Measurements from ENCODE around the gene JADE2. TPM values are rescaled to one million over a fixed set of nuclear protein-coding genes. Genes with fewer than 3 reads are reported as not detected.

Gene JADE2
- total and polyA plus RNA-seq, 7 donors, result 4.9 to 53.8 (median 38.5) TPM

DNA sequence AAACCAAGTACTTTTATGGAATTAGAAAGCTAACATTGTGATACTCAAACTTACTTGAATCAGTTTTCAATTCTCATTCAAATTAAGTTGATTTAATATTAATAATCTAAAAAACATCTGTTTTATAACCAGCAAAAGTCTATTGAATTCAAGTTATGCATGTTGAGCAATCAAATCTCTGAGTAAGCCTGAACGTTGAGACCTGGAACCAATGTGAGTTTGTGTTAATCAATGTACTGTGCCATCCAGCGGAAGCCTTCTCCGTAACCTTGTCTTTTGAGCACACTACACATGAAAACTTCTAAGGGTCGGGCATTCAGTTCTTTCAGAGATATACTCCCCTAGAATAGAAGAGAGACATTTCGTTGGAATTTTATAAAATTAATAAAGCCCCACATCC lies 81.3 kb downstream of the JADE2 start:
- Histone ChIP-seq H3K36me3 (peaks cover 13 to 100% (median 46%) of the 10 kb centered on the region in 4 donors), H3K4me3 (no peak overlapping the region), H3K27me3 (no peaks in the 10 kb centered on the region), H3K4me1 (no peaks in the 10 kb centered on the region), H3K9me3 (no peaks in the 10 kb centered on the region), H3K27ac (no peak overlapping the region)
- no peak for DNase-seq
- 91 to 94% methylated on average over 5 of the region's 5 CpGs for WGBS, 2 donors
- intact Hi-C loops (cut with DNase I), result no loop called here
- no peak for TF ChIP-seq POLR2A (IDR thresholded peaks at IDR 0.05)
- TF ChIP-seq, protein P1, sequence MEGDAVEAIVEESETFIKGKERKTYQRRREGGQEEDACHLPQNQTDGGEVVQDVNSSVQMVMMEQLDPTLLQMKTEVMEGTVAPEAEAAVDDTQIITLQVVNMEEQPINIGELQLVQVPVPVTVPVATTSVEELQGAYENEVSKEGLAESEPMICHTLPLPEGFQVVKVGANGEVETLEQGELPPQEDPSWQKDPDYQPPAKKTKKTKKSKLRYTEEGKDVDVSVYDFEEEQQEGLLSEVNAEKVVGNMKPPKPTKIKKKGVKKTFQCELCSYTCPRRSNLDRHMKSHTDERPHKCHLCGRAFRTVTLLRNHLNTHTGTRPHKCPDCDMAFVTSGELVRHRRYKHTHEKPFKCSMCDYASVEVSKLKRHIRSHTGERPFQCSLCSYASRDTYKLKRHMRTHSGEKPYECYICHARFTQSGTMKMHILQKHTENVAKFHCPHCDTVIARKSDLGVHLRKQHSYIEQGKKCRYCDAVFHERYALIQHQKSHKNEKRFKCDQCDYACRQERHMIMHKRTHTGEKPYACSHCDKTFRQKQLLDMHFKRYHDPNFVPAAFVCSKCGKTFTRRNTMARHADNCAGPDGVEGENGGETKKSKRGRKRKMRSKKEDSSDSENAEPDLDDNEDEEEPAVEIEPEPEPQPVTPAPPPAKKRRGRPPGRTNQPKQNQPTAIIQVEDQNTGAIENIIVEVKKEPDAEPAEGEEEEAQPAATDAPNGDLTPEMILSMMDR (IDR thresholded peaks at IDR 0.05), result no peak

DNA sequence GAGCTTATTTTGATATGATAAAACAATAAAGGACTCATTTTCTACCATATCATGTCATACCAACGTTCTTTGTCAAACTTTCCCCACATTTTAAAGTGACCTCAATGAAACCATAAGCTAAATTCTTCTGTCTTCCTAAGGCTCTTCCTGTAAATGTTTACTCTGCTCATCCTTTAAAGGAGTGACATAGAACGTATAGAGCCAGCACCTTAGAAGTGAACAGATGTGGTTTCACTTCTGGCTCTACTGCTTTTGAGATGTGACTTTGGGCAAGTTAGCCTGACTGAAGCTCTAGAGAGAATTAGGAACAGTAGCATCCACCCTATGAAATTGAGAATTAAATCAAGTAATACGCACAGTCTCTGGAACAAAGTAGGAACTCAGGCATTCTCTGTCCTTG lies 83.1 kb downstream of the JADE2 start:
- Histone ChIP-seq H3K4me1 (no peaks in the 10 kb centered on the region), H3K27ac (no peak overlapping the region), H3K9me3 (no peaks in the 10 kb centered on the region), H3K4me3 (no peak overlapping the region), H3K36me3 (peaks cover 13 to 100% (median 46%) of the 10 kb centered on the region in 4 donors), H3K27me3 (no peaks in the 10 kb centered on the region)
- intact Hi-C loops (cut with DNase I), result no loop called here
- WGBS, 2 donors, result 76 to 77% methylated on average over 3 of the region's 3 CpGs
- DNase-seq, result no peak
- no peak for TF ChIP-seq EP300 (IDR thresholded peaks at IDR 0.05)
- TF ChIP-seq, protein P1 (IDR thresholded peaks at IDR 0.05), result no peak
- TF ChIP-seq POLR2AphosphoS5 (IDR thresholded peaks at IDR 0.05), result no peak
- TF ChIP-seq POLR2A (IDR thresholded peaks at IDR 0.05), result no peak

DNA sequence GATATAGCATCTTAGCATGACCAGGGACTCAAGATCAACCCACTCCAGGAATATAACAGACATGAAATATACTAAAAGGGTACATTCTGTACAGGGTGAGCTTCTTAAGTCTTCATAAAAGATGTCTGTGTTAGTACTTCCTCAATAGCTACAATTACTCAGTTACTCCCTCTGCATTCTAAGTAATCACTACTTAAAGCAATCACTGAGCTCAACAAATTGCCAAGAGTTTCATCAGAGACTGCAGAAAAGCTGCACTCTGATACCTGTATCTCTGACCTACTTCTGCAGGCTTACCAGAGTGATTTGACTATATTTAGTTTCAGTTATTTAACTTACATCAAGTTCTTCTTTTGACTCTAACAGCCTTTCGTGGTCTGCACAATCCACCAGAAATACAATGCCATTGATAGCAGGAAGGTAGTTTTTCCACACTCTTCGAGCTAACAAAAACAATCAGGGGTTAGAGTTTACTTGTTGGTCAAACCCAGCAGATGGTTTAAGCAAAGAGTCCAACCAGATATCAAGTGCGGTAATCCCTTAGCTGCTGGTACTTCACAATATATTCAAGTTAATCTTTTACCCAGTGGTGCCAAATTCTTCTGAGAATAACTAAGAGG lies 83.9 kb downstream of the JADE2 start:
- no peaks in the 10 kb centered on the region for H3K4me1 ChIP-seq
- DNase-seq, result no peak
- no peak overlapping the region for H3K27ac ChIP-seq
- no peaks in the 10 kb centered on the region for H3K9me3 ChIP-seq
- intact Hi-C loops (cut with DNase I), result no loop called here
- WGBS, 2 donors, result 18 to 58% methylated on average over 3 of the region's 3 CpGs
- no peaks in the 10 kb centered on the region for H3K27me3 ChIP-seq
- TF ChIP-seq, protein P1 (IDR thresholded peaks at IDR 0.05), result no peak
- TF ChIP-seq EP300 (IDR thresholded peaks at IDR 0.05) (no peak), POLR2AphosphoS5 (IDR thresholded peaks at IDR 0.05) (no peak), POLR2A (IDR thresholded peaks at IDR 0.05) (no peak)
- peaks cover 13 to 100% (median 45%) of the 10 kb centered on the region in 4 donors for H3K36me3 ChIP-seq
- no peak overlapping the region for H3K4me3 ChIP-seq

DNA sequence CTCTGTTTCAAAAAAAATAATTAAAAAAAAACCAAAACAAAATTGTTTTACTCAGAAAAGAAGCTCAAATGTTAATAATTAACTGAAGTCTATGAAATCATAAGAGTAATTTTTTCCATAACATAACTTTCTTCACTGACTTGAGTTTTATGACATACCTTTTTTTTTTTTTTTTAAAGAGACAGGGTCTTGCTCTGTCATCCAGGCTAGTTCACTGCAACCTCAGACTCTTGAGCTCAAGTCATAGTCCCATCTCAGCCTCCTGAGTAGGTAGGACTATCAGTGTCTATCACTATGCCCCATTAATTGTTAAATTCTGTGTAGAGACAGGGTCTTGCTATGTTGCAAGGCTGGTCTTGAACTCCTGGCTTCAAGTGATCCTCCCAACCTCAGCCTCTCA lies 85.3 kb downstream of the JADE2 start:
- no peaks in the 10 kb centered on the region for H3K4me1 ChIP-seq
- TF ChIP-seq POLR2A (IDR thresholded peaks at IDR 0.05) (no peak), POLR2AphosphoS5 (IDR thresholded peaks at IDR 0.05) (no peak), EP300 (IDR thresholded peaks at IDR 0.05) (no peak)
- TF ChIP-seq, protein P1 (IDR thresholded peaks at IDR 0.05), result no peak
- no peaks in the 10 kb centered on the region for H3K9me3 ChIP-seq
- DNase-seq, result no peak
- intact Hi-C loops (cut with DNase I), result no loop called here
- no peak overlapping the region for H3K4me3 ChIP-seq
- no peak overlapping the region for H3K27ac ChIP-seq
- H3K36me3 ChIP-seq, result peaks cover 13 to 97% (median 48%) of the 10 kb centered on the region in 4 donors
- no peaks in the 10 kb centered on the region for H3K27me3 ChIP-seq

DNA sequence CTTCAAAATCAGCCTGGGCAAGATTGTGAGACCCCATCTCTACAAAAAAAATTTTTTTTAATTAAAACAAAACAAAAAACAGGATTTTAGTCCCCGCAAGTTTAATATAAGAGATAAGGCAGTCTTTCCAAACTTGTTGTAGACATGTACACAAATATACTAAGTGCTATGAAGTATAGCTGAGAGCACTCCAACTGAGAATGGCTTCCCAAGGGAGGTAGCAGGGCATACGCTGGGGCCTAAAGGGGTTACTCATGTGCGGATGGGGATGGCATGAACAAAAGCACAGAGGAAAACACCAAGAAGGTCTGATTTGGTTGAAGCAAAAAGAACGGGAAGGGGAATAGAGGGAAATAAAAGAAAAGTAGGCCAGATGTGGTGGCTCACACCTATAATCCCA lies 86.0 kb downstream of the JADE2 start:
- WGBS, 2 donors, result 98% methylated on average over 4 of the region's 4 CpGs
- Histone ChIP-seq H3K4me3 (no peak overlapping the region), H3K27ac (no peak overlapping the region), H3K9me3 (no peaks in the 10 kb centered on the region), H3K27me3 (no peaks in the 10 kb centered on the region), H3K4me1 (no peaks in the 10 kb centered on the region), H3K36me3 (peaks cover 10 to 97% (median 44%) of the 10 kb centered on the region in 4 donors)
- no peak for DNase-seq
- intact Hi-C loops (cut with DNase I), result no loop called here
- TF ChIP-seq, protein P1 (IDR thresholded peaks at IDR 0.05), result no peak
- TF ChIP-seq EP300 (IDR thresholded peaks at IDR 0.05) (no peak), POLR2A (IDR thresholded peaks at IDR 0.05) (no peak), POLR2AphosphoS5 (IDR thresholded peaks at IDR 0.05) (no peak)

Data from sigmoid colon (tissue), 7 donors.